ENCODE results near the gene FRMPD1. TPM values are rescaled to one million over a fixed set of nuclear protein-coding genes. Genes with fewer than 3 reads are reported as not detected.

The FRMPD1 gene
- total RNA-seq, 4 donors from 2014 or later, result 0.21 TPM; not detected in 3

GRCh38 chr9:37784616-37785483 lies 134.1 kb downstream of the FRMPD1 start, which contains the start of gene EXOSC3:
EXOSC3 (minus strand) TSS chr9:37785064; CDS start chr9:37785044, 20 bp downstream.
- peak; percentile 82 to 83 for DNase-seq
- no peak for TF ChIP-seq CTCF (IDR thresholded peaks at IDR 0.05)
- TF ChIP-seq POLR2A (IDR thresholded peaks at IDR 0.05), result peak; percentile 28 to 51
- no peaks in the 10 kb centered on the region for H3K36me3 ChIP-seq
- intact Hi-C loops (cut with DNase I; ENCODE audit: low total_unique reads), result no loop called here
- H3K9me3 ChIP-seq, result no peaks in the 10 kb centered on the region
- H3K27me3 ChIP-seq, result no peaks in the 10 kb centered on the region
- peak within 1 kb of the TSS; percentile 70 to 88 for H3K27ac ChIP-seq
- peak within 1 kb of the TSS; percentile 95 to 96 for H3K4me3 ChIP-seq
- no peaks in the 10 kb centered on the region for H3K4me1 ChIP-seq

GRCh38 chr9:37787059-37787458 lies 136.3 kb downstream of the FRMPD1 start:
- Histone ChIP-seq H3K36me3 (no peaks in the 10 kb centered on the region), H3K27me3 (no peaks in the 10 kb centered on the region), H3K27ac (no peak overlapping the region), H3K9me3 (no peaks in the 10 kb centered on the region), H3K4me3 (no peak overlapping the region), H3K4me1 (no peaks in the 10 kb centered on the region)
- TF ChIP-seq POLR2A (IDR thresholded peaks at IDR 0.05), result no peak
- no peak for TF ChIP-seq CTCF (IDR thresholded peaks at IDR 0.05)
- intact Hi-C loops (cut with DNase I; ENCODE audit: low total_unique reads), result no loop called here
- no peak for DNase-seq

- Histone ChIP-seq H3K4me3 (no peak overlapping the region), H3K4me1 (no peaks in the 10 kb centered on the region), H3K27me3 (no peaks in the 10 kb centered on the region), H3K27ac (no peak overlapping the region), H3K9me3 (no peaks in the 10 kb centered on the region), H3K36me3 (no peaks in the 10 kb centered on the region)
- intact Hi-C loops (cut with DNase I; ENCODE audit: low total_unique reads), result no loop called here
- no peak for TF ChIP-seq POLR2A (IDR thresholded peaks at IDR 0.05)
- TF ChIP-seq CTCF (IDR thresholded peaks at IDR 0.05), result no peak
- no peak for DNase-seq
Measured at GRCh38 chr9:37788332-37788731, 137.6 kb downstream of the FRMPD1 start.

- Histone ChIP-seq H3K4me3 (no peak overlapping the region), H3K9me3 (no peaks in the 10 kb centered on the region), H3K36me3 (no peaks in the 10 kb centered on the region), H3K27ac (no peak overlapping the region), H3K4me1 (no peaks in the 10 kb centered on the region), H3K27me3 (no peaks in the 10 kb centered on the region)
- no peak for TF ChIP-seq CTCF (IDR thresholded peaks at IDR 0.05)
- TF ChIP-seq POLR2A (IDR thresholded peaks at IDR 0.05), result no peak
- intact Hi-C loops (cut with DNase I; ENCODE audit: low total_unique reads), result no loop called here
- no peak for DNase-seq
Measured at GRCh38 chr9:37790096-37790495, 139.3 kb downstream of the FRMPD1 start.

GRCh38 chr9:37792122-37792521 lies 141.4 kb downstream of the FRMPD1 start:
- Histone ChIP-seq H3K27ac (no peak overlapping the region), H3K9me3 (no peaks in the 10 kb centered on the region), H3K27me3 (no peaks in the 10 kb centered on the region), H3K36me3 (no peaks in the 10 kb centered on the region), H3K4me3 (no peak overlapping the region), H3K4me1 (no peaks in the 10 kb centered on the region)
- intact Hi-C loops (cut with DNase I; ENCODE audit: low total_unique reads), result no loop called here
- no peak for TF ChIP-seq CTCF (IDR thresholded peaks at IDR 0.05)
- no peak for TF ChIP-seq POLR2A (IDR thresholded peaks at IDR 0.05)
- no peak for DNase-seq
